Measurements from ENCODE around the gene GATAD2B.
"Not testable (repeated sequence)": the region's sequence is repeated elsewhere in the genome, so short reads cannot be mapped to it uniquely, and the experiment has no call there.

GATAD2B gene

DNA sequence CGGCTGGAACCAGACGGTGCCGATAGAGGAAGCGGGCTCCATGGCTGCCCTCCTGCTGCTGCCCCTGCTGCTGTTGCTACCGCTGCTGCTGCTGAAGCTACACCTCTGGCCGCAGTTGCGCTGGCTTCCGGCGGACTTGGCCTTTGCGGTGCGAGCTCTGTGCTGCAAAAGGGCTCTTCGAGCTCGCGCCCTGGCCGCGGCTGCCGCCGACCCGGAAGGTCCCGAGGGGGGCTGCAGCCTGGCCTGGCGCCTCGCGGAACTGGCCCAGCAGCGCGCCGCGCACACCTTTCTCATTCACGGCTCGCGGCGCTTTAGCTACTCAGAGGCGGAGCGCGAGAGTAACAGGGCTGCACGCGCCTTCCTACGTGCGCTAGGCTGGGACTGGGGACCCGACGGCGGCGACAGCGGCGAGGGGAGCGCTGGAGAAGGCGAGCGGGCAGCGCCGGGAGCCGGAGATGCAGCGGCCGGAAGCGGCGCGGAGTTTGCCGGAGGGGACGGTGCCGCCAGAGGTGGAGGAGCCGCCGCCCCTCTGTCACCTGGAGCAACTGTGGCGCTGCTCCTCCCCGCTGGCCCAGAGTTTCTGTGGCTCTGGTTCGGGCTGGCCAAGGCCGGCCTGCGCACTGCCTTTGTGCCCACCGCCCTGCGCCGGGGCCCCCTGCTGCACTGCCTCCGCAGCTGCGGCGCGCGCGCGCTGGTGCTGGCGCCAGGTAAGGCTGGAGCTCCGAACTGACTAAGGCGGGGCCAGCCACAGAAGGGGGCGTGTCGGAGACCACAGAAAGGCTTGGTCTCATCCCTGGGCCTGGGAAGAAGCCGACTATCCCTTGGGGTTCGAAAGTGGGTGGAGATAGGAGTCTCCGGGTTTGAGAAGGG is 147.1 kb downstream of the GATAD2B start:
- peak; percentile 30 for DNase-seq

DNA sequence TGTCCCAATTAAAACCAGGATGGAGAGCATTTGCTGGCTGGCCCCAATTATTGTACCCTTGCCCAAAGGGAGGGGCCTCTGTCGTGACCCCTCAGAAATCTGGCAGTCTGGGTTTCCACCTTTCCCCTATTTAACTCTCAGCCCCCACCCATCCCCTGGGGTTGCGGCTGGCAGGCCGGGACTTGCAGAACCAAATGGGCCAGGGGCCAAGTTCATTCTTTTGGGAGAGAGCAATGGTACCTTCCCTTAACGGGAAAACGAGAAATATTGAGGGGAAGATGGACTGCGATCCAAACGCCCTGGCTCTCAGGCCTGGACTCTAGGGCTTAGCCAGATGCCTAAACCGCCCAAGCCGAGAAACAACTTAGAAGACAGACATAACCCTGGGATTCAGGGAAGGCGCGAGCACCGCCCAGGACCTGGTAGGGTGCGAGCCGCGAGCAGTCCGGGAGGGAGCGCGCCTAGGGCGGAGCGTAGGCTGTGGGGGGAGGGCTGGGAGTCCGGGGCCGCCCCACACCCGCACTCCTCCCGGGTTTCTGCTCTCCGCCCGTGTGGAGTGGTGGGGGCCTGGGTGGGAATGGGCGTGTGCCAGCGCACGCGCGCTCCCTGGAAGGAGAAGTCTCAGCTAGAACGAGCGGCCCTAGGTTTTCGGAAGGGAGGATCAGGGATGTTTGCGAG is 147.9 kb downstream of the GATAD2B start, which contains the start of gene SLC27A3:
TSS of gene SLC27A3 (plus strand) at position 628 of the 678 bp plus-strand sequence. CDS start 91 bp downstream, outside the sequence.
- DNase-seq, result peak; percentile 45

DNA sequence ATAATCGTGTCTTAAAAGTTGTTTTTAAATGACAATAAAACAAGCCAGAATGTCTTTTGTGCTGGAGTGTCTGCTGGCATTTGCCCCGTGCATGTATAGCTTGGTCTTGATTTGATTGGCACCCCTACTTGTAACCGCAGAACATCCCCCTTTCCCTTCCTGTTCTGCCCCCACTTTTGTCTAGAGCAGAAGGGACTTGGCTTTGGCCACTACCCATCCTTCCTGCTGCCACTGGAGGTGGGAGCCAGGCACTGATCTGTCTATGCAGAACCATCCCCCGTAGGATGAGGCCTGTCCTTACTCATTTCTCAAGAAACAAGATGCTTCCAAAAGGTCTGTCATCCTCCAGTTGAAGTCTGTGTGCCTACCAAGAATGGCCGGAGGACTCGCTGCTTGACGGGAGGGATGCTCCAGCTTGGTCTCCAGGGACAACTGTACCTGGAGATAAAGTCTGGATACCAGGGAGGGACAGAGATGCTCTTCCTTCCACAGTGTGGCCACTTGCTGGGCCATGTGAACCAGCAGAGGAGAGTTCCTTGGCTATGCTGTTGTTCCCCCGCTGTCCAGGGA is 148.7 kb downstream of the GATAD2B start:
- DNase-seq, result no peak

DNA sequence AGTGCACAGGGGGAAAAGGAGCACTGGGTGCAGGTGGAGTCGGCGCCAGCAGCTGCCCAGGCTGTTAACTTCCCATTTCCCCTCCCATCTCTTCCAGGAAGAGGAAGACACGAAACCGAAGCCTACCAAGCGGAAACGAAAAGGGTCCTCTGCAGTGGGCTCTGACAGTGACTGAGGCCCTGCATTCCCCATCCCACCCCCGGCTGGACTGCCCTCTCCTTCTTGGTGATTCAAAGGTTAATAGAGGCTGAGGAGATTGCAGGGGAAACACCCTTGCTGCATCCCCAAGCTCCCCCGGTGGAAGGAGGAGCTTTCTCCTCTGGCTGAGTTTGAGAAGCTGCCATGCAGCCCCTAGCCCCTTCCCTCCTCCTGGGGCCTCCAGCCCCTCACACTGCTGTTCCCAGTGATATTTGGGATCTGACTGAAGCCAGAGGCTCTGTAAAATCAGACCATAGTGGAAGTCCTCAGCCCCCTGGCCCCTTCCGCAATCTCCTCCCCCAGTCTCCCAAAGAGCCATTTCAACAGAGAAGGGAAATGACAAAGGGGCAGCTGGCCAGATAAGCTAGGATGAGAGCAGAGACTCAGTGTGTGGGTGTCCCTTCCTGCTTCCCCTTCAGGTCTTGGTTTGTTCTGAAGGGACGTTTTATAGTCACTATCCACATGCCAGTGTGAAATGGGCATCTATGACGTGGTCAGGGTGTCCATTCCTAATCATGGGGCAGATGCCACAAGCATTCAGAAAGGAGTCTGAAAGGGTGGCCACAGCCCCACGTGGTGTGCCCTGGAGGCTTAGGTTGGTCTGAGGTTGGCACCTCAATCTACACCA is 149.5 kb downstream of the GATAD2B start:
- DNase-seq, result no peak

DNA sequence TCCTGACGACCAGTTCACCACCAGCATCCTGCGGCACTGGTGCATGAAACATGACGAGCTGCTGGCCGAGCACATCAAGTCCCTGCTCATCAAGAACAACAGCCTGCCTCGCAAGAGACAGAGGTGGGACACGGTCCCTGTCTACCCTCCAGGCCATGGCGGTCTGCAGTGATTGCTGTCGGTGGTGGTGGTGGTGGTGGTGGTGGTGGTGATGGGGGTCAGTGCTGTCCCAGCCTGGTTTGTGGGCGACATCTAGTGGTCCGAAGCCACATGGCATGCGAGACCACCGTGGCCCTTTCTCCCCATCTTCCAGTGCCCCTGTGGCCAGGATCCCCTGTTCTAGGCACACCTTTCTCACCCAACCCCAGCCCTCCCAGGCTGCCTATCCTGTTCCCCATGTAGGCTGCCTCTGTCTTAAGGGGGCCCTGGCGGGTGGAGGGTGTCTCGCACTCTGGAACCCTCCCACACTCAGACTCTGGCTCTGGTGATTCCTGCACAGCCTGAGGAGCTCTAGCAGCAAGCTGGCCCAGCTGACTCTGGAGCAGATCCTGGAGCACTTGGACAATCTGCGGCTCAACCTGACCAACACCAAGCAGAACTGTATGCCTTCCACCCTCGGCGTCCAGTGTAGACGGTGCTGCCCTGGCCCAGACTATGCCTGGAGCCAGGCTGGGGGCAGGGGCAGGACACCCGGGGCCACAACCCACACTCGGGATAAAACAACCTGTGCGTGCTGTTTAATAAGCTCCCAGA is 150.8 kb downstream of the GATAD2B start:
- no peak for DNase-seq

DNA sequence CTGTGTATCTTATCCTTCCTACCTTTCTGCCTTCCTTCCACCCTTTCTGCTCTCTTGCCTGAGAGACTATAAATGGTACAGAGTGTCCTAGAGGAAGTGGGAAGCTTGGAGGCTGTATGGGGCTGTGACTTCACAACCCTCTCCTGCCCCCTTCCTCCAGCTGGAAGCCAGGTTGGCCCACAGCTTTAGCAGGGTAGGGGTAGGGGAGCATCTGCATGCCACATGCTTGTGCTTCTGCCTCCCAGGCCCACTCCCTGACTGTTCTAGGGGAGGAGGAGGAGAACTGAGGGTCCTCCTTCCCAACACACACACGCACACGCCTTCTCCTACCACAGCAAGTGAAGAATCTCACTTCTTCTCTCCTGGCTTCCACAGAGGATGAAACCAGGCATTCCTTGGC is 151.5 kb downstream of the GATAD2B start:
- no peak for DNase-seq

DNA sequence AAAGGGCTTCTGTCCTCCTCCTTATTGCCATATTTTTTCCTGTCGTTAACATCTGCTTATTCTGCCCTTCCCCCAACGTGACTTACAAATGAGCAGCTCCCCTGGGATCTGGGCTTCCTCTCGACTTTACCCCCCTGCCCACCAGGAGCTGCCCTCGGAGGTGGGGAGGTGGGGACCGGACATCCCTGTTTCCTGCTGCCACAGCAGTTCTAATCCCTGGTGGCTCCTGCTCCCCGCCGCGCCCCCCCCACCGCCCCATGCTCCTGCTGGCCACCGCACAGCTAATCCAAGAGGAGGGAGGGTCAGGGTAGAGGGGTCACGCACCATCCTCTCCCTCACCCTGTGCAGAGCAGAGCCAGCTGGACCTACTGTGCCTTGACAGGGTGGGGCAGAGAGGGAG is 152.0 kb downstream of the GATAD2B start:
- DNase-seq, result no peak

DNA sequence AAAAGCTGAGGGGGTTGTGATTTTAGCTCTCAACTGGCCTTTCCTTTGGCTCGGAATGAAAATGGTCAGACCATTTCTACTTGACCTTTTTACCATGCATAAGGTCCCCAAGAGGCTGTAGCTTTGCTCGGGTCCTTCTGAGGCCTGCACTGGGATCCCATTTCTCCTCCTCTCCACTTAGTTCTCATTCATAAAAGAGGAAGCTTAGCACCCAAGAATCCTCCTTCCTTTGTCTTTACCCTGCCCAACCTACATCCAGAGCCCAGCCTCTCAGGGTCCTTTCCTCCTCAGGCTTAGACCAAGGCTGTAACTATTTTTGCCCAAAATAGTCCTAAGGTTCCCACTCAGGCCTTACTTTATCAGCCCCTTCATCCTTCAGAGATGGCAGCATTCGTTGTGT is 153.6 kb downstream of the GATAD2B start:
- DNase-seq, result no peak

DNA sequence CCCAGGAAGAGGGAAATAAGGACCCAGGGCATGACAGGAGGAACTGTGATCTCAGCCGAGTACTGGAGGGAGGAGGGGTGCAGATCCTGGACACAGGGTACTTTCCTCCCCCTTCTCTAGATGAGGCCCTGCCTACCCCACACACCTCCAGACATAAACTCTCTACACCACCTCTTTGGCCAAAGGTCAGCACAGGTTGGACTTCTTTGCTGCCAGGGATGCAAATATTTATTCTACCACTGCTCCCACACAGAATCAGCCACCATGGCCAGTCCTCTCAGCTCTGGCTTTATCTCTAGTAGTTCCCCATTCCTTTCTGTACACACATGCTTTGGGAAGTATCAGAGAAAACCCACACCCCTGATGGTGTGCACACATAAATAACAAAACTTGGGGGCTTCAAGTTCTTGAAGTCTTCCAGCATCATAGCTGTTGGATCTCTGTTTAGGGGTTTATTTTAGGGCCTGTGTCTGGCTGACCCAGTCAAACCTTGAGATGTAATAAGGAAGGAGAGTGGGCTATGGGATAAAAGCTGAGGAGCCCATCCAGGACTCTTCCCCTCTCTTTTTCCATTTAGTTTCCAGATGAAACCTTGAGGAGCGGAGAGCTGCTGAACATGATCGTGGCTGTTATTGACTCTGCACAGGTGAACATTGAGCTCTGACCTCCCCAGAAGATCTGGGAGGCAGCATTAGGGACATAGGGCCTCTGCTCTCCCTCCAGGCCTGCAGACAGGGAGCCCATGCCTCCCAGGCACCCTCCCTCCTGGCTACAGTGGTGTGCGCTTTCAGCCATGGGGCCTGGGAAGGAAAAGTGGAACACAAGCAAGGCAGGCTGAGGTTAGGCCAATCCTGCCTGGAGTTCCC is 154.2 kb downstream of the GATAD2B start:
- DNase-seq, result no peak

DNA sequence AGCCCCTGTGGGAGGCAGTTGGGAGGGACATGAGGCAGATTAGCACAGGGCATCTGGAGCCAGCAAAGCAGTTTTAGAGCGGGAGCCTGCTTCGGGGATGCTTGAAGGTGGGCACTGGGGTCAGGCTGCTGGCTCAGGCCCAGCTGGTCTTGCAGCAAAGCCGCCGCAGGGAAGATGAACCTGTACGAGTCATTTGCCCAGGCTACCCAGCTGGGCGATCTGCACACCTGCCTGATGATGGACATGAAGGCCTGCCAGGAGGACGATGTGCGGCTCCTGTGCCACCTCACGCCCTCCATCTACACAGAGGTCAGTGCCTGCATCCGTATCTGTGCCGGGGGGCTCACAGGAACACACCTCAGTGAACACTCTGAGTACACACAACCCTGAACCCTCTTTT is 155.3 kb downstream of the GATAD2B start:
- no peak for DNase-seq

DNA sequence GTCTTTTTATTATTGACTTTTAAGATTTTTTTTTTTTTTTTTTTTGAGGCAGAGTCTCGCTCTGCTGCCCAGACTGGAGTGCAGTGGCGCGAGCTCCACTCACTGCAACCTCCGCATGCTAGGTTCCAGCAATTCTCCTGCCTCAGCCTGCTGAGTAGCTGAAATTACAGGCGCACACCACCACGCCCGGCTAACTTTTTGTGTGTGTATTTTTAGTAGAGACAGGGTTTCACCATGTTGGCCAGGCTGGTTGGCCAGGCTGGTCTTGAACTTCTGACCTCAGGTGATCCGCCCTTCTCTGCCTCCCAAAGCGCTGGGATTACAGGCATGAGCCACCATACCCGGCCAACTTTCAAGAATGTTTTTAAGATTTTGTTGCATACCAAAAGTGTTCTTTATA is 156.1 kb downstream of the GATAD2B start:
- not testable (repeated sequence) for DNase-seq

DNA sequence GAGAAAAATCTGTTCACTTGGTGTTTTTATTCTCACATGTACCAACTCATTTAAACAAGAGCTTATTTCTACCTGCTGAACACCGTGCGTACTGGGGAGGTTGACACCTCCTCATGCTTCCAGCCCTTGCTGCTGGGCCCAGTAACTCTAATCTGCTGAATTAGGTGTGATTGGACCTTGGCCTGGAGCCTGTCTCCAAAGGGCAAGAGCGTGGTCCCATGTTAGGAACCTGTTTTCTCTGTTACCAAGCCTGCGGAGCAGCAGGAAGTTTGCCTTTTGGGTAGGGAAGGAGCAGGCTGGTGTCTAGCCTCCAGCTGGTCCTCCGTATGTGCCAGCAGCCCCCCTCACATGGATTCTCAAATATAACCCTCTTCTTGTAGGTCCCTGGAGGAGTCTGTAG is 158.5 kb downstream of the GATAD2B start:
- no peak for DNase-seq

DNA sequence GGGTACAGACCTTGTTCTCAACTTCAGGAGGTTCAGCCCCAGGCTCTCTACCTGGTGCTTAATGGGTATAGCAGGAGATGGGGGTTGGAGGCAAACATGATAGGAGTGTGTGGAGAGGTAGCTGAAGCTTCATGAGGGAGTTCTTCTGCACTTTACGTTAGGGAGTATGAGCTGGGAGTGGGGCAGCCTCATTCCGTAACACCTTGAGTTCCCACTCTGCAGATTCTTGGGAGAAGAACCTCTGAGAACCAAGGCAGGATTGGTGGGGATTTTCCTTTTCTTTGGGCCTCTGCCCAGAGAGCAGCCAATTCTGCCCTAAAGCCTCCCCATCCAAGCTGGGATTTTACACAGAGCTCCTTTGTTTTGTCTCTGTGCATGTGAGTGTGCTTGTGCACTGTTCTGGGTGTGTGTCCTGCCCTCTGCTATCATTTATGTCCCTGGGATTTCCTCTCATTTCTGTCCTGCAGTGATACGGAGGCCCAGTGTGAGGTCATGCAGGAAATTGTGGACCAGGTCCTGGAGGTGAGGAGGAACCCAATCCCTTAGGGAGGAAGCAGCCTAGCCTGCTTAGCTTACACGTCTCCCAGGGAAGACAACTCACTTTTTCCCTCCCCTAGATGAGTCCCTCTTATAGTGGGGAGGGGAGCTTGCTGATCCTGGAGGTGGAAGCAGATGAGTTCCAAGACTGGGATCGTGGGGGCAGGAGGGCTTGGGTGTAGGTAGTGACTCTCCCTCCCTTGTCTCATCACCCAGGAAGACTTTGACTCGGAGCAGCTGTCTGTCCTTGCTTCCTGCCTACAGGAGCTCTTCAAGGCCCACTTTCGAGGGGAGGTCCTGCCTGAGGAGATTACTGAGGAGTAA is 159.2 kb downstream of the GATAD2B start:
- DNase-seq, result no peak

DNA sequence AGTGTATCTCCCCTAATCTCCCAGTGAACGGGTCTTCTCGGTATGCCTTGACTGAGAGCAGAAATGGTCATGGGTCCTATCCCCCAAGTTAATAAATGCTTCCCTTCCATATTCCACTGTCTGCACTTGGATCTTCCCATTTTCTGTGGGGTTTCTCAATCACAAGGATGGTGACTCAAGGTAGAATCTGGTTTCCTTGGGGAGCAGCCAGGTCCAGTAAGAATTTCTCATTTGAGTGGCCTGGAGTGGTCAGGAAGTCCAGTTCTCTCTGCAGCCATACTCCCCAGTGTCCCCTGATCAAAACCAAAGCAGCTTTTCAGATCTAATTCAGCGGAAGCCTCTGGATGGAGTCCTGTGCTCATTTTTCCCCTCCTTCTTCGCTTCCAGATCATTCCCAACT is 162.3 kb downstream of the GATAD2B start:
- DNase-seq, result no peak

Data from NCI-H1417 treated with DMSO at 0.1 percent for 48 hours (cell line).